Spleen (tissue), 11 donors: Measurements from ENCODE around the gene DDX24. TPM values are rescaled to one million over a fixed set of nuclear protein-coding genes. Genes with fewer than 3 reads are reported as not detected.
A peak's percentile ranks its signal among the peaks of the same experiment; 100 is the strongest.

Experiments
- DNase-seq: peaks from one replicate; pipeline ENCODE4 v3.0.0-alpha.2; 2020
- H3K27ac ChIP-seq, 8 donors: fragments of 200-600 bp; sonication (generic) in 7 of 8; 1 replicate in 4 of 8; 2 replicates in 4 of 8; pipeline versions ENCODE4 v1.5.0 to v1.8.0; 2016 to 2021; ENCODE audit warnings: inconsistent platforms in 4 of 8, mild to moderate bottlenecking in 4 of 8, moderate library complexity in 1 of 8
- H3K27me3 ChIP-seq, 7 donors: fragments of 200-600 bp; sonication (generic) in 6 of 7; replicated peaks in 1 of 7; 1 replicate in 4 of 7; 2 replicates in 3 of 7; pipeline versions ENCODE4 v1.5.0 to v1.8.0; 2016 to 2021; ENCODE audit warnings: inconsistent platforms in 3 of 7, mild to moderate bottlenecking in 1 of 7
- H3K36me3 ChIP-seq, 6 donors: fragments of 200-600 bp; sonication (generic) in 5 of 6; 1 replicate in 4 of 6; 2 replicates in 2 of 6; pipeline versions ENCODE4 v1.5.0 to v1.8.0; 2016 to 2021; ENCODE audit warnings: inconsistent platforms in 2 of 6
- H3K4me1 ChIP-seq, 6 donors: fragments of 200-600 bp; sonication (generic) in 5 of 6; 1 replicate in 3 of 6; 2 replicates in 3 of 6; pipeline versions ENCODE4 v1.5.0 to v1.8.0; 2016 to 2021; ENCODE audit warnings: inconsistent platforms in 3 of 6
- H3K4me3 ChIP-seq, 8 donors: fragments of 200-600 bp; sonication (generic) in 7 of 8; 1 replicate in 4 of 8; 2 replicates in 4 of 8; pipeline versions ENCODE4 v1.5.0 to v1.8.0; 2016 to 2021; ENCODE audit warnings: inconsistent platforms in 4 of 8, mild to moderate bottlenecking in 4 of 8, moderate library complexity in 2 of 8
- H3K9me3 ChIP-seq, 8 donors: fragments of 200-600 bp; sonication (generic) in 7 of 8; 1 replicate in 4 of 8; 2 replicates in 4 of 8; pipeline versions ENCODE4 v1.5.0 to v1.8.0; 2016 to 2021; ENCODE audit warnings: inconsistent platforms in 4 of 8
- POLR2A ChIP-seq, 3 donors: fragments of 450-650 bp; IDR thresholded peaks; one replicate each; pipeline ENCODE4 v1.5.1; 2017; ENCODE audit warnings: antibody characterized with exemption in 3 of 3, mild to moderate bottlenecking in 1 of 3
- POLR2AphosphoS5 ChIP-seq, 3 donors: sonication (generic); formaldehyde crosslinking; IDR thresholded peaks; one replicate each; pipeline ENCODE4 v1.5.1; 2017; ENCODE audit warnings: antibody characterized with exemption in 3 of 3
- WGBS, 5 donors: extraction: QIAGEN DNeasy Blood & Tissue Kit in 3 of 5; methylation state at CpG; one replicate each; pipeline versions ENCODE4 v1.1.5 to v1.1.7; 2013 to 2018; 5-methylcytosine and 5-hydroxymethylcytosine counted together
- intact Hi-C: fragments of 100-400 bp; cut with DNase I; formaldehyde crosslinking; loops from one replicate; pipeline ENCODE4 v1.15.0; 2023; ENCODE audit warnings: low total_unique reads
- polyA plus RNA-seq, 3 donors: library from polyadenylated mRNA; stranded (reverse); fragments of 200-250 nt; gene quantifications; one replicate each; pipeline ENCODE4 v1.2.1, GENCODE V29; 2013
- total RNA-seq, 7 donors: library from RNA; depleted of rRNA in 3 of 7; stranded (reverse); fragments of >200 nt in 3 of 7; fragmentation: NEBNext Ultra II Directional in 4 of 7; extraction: Animal tissue kit (Norgen Biotek cat#: 25700) in 4 of 7; gene quantifications; one replicate each; pipeline versions ENCODE4 v1.1.0 to v1.2.1, GENCODE V29; 2016 to 2021
- TF ChIP-seq, protein P1 (sequence below), 11 experiments: fragments of 200-600 bp in 7 of 11; fragments of 450-650 bp in 4 of 11; sonication (generic) in 4 of 11; IDR thresholded peaks in 8 of 11; conservative IDR thresholded peaks in 3 of 11; 1 replicate in 7 of 11; 2 replicates in 4 of 11; pipeline versions ENCODE4 v1.4.0 to v1.8.0; 2016 to 2021; ENCODE audit warnings: antibody characterized with exemption in 11 of 11, inconsistent platforms in 4 of 11, mild to moderate bottlenecking in 1 of 11
- donor health status: healthy with polysubstance abuse.
- donor health status: DM: no; HTN: no; CAD: no; lungs with moderate emphysema.
- donor health status: DM: no; HTN: no; CAD: no.
- donor health status: Bipolar disorder and iron deficiency.
- donor health status: healthy.
- donor health status: DM: no; HTN: no; CAD: no.
- donor health status: DM: yes; HTN: yes; CAD: no.

The DDX24 gene
- total and polyA plus RNA-seq, 10 donors, result 70.8 to 251 (median 171) TPM

DNA sequence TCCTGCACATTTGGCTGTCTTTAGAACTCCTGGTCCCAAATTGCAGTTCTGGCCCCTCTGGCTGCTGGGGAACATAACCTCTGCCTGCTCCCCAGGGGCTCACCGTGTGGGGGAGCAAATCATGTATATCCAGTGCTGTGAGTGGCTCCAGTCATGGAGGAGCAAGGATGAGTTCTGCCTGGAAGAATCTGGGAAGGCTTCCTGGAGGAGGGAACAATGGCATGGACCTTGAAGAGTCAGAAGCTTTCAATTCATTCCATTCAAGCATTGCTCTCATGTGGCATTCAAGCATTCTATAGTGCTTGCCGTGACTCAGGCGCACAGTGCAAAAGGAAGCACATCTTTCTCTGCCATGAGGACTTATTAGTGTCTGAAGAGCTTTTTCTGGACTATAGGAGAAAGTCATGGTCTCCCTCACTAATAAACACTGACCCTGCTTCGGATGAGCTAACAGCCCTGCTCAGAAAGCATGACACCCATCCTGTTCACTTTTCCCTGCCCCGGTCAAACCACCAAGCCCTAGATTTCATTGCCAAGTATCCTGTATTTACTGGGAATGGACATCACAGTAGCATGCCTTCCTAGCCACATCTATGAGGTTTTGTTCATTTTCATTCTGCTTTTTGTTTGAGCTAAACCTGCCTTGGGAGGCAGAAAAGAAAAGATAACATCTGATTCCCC, 33.0 kb upstream of the DDX24 start:
- intact Hi-C loops, result no loop called here
- Histone ChIP-seq H3K4me1 (peaks cover 0 to 51% (median 27%) of the 10 kb centered on the region in 6 donors), H3K27ac (peak overlapping the region; percentile 55 to 96 (median 90)), H3K36me3 (peaks cover 0 to 15% (median 0%) of the 10 kb centered on the region in 6 donors), H3K4me3 (peak overlapping the region in 6 of 8 donors; percentile 7 to 69 (median 46)), H3K27me3 (peaks cover 0 to 16% (median 0%) of the 10 kb centered on the region in 7 donors), H3K9me3 (peaks cover 0 to 3% (median 1%) of the 10 kb centered on the region in 8 donors)
- DNase-seq, result no peak
- 55 to 91% (median 73%) methylated on average over 5 of the region's 5 CpGs for WGBS, 5 donors
- TF ChIP-seq, protein P1, sequence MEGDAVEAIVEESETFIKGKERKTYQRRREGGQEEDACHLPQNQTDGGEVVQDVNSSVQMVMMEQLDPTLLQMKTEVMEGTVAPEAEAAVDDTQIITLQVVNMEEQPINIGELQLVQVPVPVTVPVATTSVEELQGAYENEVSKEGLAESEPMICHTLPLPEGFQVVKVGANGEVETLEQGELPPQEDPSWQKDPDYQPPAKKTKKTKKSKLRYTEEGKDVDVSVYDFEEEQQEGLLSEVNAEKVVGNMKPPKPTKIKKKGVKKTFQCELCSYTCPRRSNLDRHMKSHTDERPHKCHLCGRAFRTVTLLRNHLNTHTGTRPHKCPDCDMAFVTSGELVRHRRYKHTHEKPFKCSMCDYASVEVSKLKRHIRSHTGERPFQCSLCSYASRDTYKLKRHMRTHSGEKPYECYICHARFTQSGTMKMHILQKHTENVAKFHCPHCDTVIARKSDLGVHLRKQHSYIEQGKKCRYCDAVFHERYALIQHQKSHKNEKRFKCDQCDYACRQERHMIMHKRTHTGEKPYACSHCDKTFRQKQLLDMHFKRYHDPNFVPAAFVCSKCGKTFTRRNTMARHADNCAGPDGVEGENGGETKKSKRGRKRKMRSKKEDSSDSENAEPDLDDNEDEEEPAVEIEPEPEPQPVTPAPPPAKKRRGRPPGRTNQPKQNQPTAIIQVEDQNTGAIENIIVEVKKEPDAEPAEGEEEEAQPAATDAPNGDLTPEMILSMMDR (IDR thresholded peaks at IDR 0.05 in 8 of 11, conservative IDR thresholded peaks at IDR 0.05 in 3 of 11), result no peak
- TF ChIP-seq POLR2A (IDR thresholded peaks at IDR 0.05), result no peak
- no peak for TF ChIP-seq POLR2AphosphoS5 (IDR thresholded peaks at IDR 0.05)

- Histone ChIP-seq H3K36me3 (peaks cover 0 to 15% (median 0%) of the 10 kb centered on the region in 6 donors), H3K27me3 (peaks cover 0 to 16% (median 0%) of the 10 kb centered on the region in 7 donors), H3K4me3 (peak overlapping the region in 7 of 8 donors; percentile 7 to 69 (median 46)), H3K9me3 (no peaks in the 10 kb centered on the region), H3K4me1 (peaks cover 0 to 51% (median 27%) of the 10 kb centered on the region in 6 donors), H3K27ac (peak overlapping the region; percentile 5 to 96 (median 90))
- TF ChIP-seq, protein P1 (IDR thresholded peaks at IDR 0.05 in 8 of 11, conservative IDR thresholded peaks at IDR 0.05 in 3 of 11), result no peak
- TF ChIP-seq POLR2AphosphoS5 (IDR thresholded peaks at IDR 0.05), result peak in 2 of 3 donors; percentile 21 to 58
- 50 to 69% (median 67%) methylated on average over 6 of the region's 6 CpGs for WGBS, 5 donors
- intact Hi-C loops, result no loop called here
- no peak for DNase-seq
Measured at GRCh38 chr14:94113490-94113889, 32.5 kb upstream of the DDX24 start.

- peaks cover 0 to 16% (median 0%) of the 10 kb centered on the region in 7 donors for H3K27me3 ChIP-seq
- peaks cover 0 to 15% (median 0%) of the 10 kb centered on the region in 6 donors for H3K36me3 ChIP-seq
- peak overlapping the region in 7 of 8 donors; percentile 30 to 69 (median 46) for H3K4me3 ChIP-seq
- peaks cover 0 to 51% (median 27%) of the 10 kb centered on the region in 6 donors for H3K4me1 ChIP-seq
- WGBS, 5 donors, result 64 to 78% (median 70%) methylated on average over 7 of the region's 7 CpGs
- H3K9me3 ChIP-seq, result no peaks in the 10 kb centered on the region
- DNase-seq, result no peak
- intact Hi-C loops, result no loop called here
- TF ChIP-seq POLR2AphosphoS5 (IDR thresholded peaks at IDR 0.05) (no peak), POLR2A (IDR thresholded peaks at IDR 0.05) (no peak)
- TF ChIP-seq, protein P1 (IDR thresholded peaks at IDR 0.05 in 8 of 11, conservative IDR thresholded peaks at IDR 0.05 in 3 of 11), result no peak
- H3K27ac ChIP-seq, result peak overlapping the region; percentile 5 to 96 (median 90)
Measured at GRCh38 chr14:94113073-94113472, 32.1 kb upstream of the DDX24 start.

- Histone ChIP-seq H3K36me3 (peaks cover 0 to 15% (median 0%) of the 10 kb centered on the region in 6 donors), H3K4me1 (peaks cover 0 to 51% (median 27%) of the 10 kb centered on the region in 6 donors), H3K27me3 (peaks cover 0 to 16% (median 0%) of the 10 kb centered on the region in 7 donors), H3K9me3 (no peaks in the 10 kb centered on the region), H3K27ac (peak overlapping the region; percentile 5 to 96 (median 90)), H3K4me3 (peak overlapping the region; percentile 30 to 69 (median 46))
- 58 to 76% (median 67%) methylated on average over 6 of the region's 6 CpGs for WGBS, 5 donors
- intact Hi-C loops, result no loop called here
- TF ChIP-seq, protein P1 (IDR thresholded peaks at IDR 0.05 in 8 of 11, conservative IDR thresholded peaks at IDR 0.05 in 3 of 11), result no peak
- no peak for TF ChIP-seq POLR2A (IDR thresholded peaks at IDR 0.05)
- no peak for TF ChIP-seq POLR2AphosphoS5 (IDR thresholded peaks at IDR 0.05)
- no peak for DNase-seq
Measured at GRCh38 chr14:94112513-94113063, 31.6 kb upstream of the DDX24 start.
